Stimulated activated CD4-positive, alpha-beta T cell treated with anti-CD3 and anti-CD28 coated beads, Interleukin-2, amount 100 ng/mL, for 4 hours (primary cell): ENCODE data around the gene FOXP1.

Experiments
- DNase-seq: peaks from one replicate; pipeline ENCODE4 v3.0.0-alpha.2; 2020; ENCODE audit warnings: low read depth

FOXP1 gene

GRCh38 chr3:71264840-71265239, 318.7 kb downstream of the FOXP1 start:
- no peak for DNase-seq

DNA sequence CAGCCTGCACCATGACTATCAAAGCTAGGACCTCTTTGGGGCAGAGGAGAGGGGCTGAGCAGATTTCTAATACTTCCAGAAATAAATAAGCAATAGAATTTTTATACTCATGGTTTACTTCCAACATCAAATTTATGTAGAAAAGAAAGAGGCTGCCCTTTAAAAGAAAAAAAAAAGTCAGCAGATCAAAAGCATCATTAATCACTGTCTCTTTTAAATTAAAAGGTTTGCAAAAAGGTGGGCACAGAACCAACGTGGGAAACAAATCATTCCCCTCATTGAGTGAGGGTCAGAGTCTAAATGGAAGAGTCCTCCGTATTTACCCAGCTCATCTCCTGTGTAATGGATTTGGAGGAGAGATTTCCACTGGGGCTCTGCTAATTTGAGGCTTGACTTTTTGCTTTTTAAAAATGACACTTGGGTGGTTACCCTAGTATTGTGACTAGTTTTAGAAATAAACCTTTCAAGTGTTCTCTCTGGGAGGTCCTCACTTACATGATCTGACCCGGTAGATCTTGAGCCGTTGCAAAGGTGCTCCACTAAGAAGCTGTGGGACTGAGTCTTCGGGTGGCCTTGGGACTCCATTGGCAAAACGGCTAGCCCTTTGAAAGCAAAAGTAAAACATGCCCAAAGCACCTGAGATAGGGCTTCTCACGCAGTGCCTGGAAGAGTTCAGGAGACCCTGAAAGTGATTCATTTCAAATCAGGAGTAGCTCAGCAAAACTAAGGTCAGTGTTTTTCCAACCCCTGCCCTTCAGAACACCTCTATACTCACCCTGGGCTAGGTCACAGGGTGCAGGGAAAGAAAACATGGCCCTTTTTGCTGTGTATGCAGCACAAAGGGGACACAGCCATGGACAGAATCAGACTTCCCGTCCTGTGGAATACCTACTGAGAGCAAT, 320.9 kb downstream of the FOXP1 start:
- DNase-seq, result no peak

GRCh38 chr3:71260782-71261181, 322.7 kb downstream of the FOXP1 start:
- DNase-seq, result no peak

GRCh38 chr3:71258526-71258925, 325.0 kb downstream of the FOXP1 start:
- no peak for DNase-seq

- DNase-seq, result no peak
Measured at GRCh38 chr3:71258116-71258515, 325.4 kb downstream of the FOXP1 start.

DNA sequence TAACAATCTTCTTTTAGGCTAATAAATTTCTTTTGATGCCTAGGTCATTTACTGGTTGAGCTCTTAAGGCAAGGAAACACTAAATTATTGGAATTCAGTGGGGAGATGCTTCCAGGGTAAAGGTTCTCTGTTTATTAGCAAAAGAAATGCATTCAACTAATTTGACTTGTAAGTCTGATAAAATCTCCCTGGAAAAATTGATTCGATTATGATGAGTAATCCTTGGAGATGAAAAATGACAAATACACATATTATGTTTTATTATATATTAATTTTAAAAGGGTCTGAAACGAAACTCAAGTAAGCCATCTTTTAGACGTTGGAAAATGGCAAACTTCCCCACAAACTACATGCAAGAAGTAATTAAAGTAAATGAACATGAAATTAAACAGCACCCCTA, 328.0 kb downstream of the FOXP1 start:
- no peak for DNase-seq

GRCh38 chr3:71254281-71255057, 329.1 kb downstream of the FOXP1 start:
- no peak for DNase-seq

- no peak for DNase-seq
Measured at GRCh38 chr3:71253169-71253568, 330.4 kb downstream of the FOXP1 start.

DNA sequence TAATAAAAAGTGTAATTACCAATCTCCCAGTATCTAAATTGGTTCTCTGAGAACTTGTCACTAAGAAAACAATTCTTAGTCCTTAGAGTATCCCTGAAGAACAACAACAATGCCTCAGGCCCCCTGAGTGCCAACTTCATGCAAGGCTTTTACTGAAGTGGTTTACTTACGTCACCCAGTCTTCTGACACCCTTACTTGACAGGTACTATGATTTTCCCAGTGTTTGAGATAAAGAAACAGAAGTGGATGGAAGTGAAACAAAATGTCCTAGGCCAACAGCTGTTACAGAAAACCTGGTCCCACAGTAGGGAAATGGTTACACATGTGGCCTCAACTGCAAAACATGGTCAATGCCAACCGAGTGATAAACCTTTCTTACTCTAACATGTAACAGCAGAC, 331.1 kb downstream of the FOXP1 start:
- no peak for DNase-seq

DNA sequence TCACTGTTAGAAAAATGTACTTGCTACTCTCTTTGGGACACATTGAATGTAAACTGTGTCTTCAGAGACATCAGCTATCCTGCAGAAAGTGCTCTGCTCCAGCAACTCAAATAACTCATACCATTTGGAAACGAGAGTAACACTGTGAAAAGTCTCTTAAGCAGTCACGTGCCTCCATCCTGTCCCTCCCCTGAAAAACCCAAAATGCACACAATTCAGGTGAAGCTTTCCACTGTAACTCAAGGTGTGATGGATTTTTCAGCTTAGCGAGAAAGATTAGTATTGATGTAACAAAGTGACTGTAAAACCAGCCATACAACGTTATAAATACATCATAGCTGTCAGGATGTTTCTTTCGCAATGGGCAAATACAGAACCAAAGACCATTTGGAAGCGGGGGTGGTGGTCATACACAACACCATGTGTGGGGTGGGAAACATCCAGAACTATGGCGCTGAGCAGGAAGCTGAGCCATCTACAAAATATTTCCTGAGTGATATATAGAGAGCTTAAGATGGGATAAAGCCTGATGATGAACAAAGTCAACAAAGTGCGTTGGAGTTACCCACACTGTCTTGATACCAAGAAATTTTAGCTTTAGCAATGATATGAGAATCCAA, 332.3 kb downstream of the FOXP1 start:
- no peak for DNase-seq

- DNase-seq, result no peak
Measured at GRCh38 chr3:71250026-71250425, 333.5 kb downstream of the FOXP1 start.

DNA sequence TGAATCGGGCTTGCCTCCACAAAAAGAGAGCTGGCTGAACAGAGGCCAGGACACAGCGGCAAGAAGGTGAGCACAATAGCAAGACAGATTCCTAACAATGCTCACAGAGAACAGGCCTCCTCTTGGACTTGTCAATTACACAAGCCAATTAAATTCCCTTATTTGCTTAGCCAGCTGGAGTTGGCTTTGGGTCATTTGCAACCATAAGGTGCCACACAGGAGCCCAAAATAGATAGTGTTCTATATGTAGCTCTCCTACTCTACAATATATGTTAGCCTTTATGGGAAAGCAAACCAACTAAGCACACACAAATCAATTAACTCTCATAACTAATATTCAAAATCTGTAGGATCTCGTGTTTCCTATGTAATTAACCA, 335.6 kb downstream of the FOXP1 start:
- no peak for DNase-seq

GRCh38 chr3:71247221-71247957, 336.1 kb downstream of the FOXP1 start:
- DNase-seq, result no peak

DNA sequence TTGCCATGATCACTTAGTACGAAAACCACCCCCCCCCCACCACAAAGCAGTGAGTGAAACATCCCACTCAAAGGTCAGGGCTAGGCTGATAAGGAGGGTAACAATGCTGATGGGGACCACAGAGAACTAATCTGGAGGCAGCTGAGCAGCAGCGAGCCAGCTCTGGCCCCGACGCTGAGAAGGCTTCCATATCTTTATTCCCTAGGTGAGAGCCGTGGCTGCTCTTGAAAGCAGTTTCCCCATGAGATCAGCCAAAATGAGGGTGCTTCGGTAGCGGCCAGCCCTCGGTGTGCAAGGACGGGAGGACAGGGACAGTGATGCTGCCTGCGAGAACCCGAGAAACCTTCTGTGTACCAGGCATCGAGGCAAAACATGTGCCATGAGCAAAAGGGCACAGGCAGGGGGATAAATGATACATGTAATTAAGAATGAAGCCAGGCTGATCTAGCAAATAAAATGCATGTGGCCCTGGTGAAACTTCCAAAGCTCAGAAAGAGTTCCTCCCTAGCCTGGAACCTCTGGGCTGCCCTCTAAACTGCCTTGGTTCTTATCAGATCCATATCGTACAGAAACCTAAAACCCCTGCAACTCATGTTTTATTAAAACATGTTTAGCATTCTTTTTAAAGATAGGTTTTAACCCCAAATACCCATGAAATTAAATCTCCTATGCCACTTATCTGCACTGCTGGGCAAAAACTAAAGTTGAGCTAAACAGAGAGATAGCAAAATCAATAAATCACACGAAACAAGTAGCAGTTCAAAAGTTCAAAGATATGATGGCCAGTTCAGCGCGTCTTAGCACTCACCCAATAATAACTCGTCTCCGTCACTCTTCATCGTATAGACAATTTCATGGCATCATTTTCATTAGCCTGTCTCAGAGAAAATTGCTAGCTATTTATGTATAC, 337.3 kb downstream of the FOXP1 start:
- no peak for DNase-seq

- no peak for DNase-seq
Measured at GRCh38 chr3:71244826-71245488, 338.6 kb downstream of the FOXP1 start.

DNA sequence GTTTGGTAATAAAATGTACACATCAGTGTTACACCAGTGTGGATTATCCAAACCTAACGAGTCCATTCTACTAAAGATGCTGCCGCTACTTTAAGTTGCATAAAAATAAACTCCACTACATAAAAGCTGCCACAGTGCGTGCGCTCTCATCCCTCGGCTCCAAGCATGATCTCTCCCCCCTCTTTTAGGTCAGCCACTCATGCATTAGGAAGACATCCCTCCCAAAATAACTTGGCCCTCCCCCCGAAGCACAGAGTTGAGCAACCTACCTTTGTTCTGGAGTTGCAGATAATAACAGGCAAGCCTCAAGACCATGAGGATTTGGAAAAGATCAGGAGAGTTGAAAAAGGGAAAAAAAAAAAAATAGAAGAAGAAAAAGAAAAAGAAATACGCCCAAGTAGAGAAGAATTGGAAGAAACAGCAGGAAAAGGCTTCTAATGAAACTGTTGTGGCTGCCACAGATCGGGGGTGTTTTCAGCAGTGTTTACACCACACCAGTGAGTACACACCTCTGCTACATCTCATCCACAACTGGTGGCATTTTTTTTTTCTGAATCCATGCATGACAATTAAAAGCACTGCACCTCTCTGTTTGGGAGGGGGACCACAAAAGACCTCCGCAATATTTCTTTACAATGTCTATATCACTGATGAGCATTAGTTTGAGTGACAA, 339.2 kb downstream of the FOXP1 start:
- no peak for DNase-seq

- DNase-seq, result no peak
Measured at GRCh38 chr3:71243229-71243628, 340.3 kb downstream of the FOXP1 start.

- no peak for DNase-seq
Measured at GRCh38 chr3:71241981-71242560, 341.5 kb downstream of the FOXP1 start.

GRCh38 chr3:71241246-71241901, 342.2 kb downstream of the FOXP1 start:
- no peak for DNase-seq
